D721Med (cell line): ENCODE measurements around the gene C10orf90.

Experiments
- DNase-seq: peaks from one replicate; pipeline ENCODE4 v3.0.0; 2011; ENCODE audit warnings: low spot score; ENCODE audit not compliant: insufficient read length
- FAIRE-seq: peaks from 2 replicates; lab custom pipeline; 2011; peaks lifted over from hg19 to GRCh38; lab: Jason Lieb, UNC
- CTCF ChIP-seq: IDR thresholded peaks from 2 replicates; pipeline ENCODE4 v1.5.1; 2012; ENCODE audit warnings: mild to moderate bottlenecking, control low read depth; ENCODE audit not compliant: insufficient read depth; ENCODE audit errors: missing control alignments

Gene C10orf90

GRCh38 chr10:126408953-126409641, 261.4 kb downstream of the C10orf90 start:
- TF ChIP-seq CTCF, result no peak
- FAIRE-seq (no peak), DNase-seq (no peak)

GRCh38 chr10:126407831-126408230, 262.7 kb downstream of the C10orf90 start:
- DNase-seq (no peak), FAIRE-seq (no peak)
- no peak for TF ChIP-seq CTCF

- no peak for FAIRE-seq
- no peak for DNase-seq
- no peak for TF ChIP-seq CTCF
These were observed 265.2 kb downstream of the C10orf90 start for GRCh38 chr10:126405239-126405775.

GRCh38 chr10:126402721-126403695, 267.5 kb downstream of the C10orf90 start:
- FAIRE-seq (no peak), DNase-seq (no peak)
- TF ChIP-seq CTCF, result no peak

GRCh38 chr10:126400641-126401040, 269.9 kb downstream of the C10orf90 start:
- TF ChIP-seq CTCF, result no peak
- no peak for FAIRE-seq
- no peak for DNase-seq

- no peak for TF ChIP-seq CTCF
- FAIRE-seq (no peak), DNase-seq (no peak)
These were observed 271.6 kb downstream of the C10orf90 start for GRCh38 chr10:126398924-126399323.
